ENCODE data around the gene DSC1.
"Not testable (repeated sequence)": the region's sequence is repeated elsewhere in the genome, so short reads cannot be mapped to it uniquely, and the experiment has no call there.

The DSC1 gene

DNA sequence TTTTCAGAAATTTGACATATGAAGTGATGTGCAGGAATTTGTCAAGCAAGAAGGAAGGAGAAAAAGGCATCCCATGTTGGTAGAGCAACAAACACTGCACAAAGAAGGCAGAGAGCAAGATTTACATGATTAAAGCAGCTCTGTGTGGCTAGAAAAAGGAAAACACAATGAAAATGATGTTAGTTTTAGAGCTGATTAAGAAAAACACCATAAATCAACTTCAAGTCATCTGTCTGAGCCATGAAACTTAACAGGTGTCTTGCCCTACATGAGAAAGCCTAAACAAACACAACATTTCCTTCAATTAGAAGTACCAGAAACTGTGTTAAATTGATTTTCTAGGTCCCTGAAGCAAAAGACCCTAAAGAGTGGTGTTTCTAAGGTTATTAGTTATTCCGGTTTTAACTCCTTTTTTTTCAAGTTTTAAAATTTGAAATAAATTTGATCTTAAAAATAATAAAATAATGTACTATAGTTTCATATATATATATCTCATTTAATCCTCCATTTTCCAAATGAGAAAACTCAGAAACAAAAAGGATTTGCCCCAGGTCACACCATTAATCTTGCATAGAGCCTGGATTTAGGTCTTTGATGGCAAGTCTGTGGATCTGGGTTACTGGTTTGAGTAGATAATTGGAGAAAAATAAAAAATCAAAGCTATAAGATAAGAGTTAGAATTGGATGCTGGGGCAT lies 8.6 kb upstream of the DSC1 start:
- no peak for DNase-seq

DNA sequence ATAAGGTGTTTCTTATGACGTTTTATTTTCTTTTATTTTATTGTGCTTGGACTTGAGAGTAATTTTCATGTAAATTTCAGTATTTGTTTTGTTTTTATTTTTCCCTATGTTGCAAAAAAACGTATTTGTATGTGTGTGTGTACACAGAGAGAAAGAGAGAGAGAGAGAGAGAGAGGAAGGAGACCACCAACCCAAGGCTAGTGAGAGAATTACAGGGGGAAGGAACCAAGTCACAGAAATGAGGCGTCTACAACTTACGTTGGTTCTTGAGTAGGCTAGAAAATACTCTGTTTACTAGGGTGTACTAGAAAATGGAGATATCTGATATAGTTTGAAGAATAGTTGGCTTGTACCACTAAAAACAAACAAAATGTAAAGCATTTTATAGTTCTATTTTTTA lies 7.7 kb upstream of the DSC1 start:
- DNase-seq: no peak

DNA sequence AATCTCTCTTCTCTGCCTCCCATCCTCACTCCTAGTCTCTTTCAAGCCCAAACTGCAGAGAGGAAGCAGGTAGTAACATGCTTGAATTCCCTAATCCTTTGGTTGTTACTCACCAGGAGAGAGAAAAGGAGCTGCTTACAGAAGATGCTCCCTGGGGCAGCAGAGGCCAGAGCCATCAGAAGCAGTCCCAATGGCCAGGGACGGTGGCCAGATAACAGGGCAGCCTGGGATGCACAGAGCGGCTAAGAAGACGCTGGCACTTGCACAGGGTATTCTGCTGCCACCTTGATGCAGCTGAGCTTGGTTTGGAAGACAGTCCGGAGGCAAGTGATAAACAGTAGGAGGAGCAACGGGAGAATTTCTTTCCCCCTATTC lies 250 bp downstream of the DSC1 start:
- DNase-seq: no peak

DNA sequence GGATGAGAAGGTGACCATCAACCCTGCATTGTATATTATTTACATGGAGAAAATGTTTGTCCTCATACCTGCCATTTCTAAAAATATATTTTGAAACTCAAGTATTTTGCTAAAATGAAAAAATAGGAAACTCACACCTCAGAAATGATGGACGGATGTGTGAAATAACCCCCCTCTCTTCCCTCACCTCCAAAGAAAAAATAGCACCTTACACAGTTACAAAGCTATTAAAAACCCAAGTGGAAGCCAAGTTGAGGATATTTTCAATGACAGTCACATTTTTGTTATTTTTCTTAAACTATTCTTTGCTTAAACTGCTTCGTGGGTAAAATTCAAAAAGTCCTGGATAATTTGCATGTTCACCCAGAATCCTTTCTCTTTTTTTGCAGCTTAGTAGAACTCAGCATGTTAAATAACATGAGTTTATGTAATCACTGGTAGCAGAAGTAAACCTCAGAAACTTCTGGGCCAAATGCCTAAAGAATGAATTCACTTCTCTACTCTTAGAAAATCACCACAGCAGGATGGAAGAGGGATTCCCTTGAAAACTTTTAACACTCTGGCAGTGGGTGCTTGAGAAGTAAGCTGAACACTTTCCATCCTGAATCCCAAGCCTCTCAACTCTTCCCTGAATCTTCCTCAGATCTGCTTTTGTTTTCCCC lies 768 bp downstream of the DSC1 start:
- DNase-seq: no peak

DNA sequence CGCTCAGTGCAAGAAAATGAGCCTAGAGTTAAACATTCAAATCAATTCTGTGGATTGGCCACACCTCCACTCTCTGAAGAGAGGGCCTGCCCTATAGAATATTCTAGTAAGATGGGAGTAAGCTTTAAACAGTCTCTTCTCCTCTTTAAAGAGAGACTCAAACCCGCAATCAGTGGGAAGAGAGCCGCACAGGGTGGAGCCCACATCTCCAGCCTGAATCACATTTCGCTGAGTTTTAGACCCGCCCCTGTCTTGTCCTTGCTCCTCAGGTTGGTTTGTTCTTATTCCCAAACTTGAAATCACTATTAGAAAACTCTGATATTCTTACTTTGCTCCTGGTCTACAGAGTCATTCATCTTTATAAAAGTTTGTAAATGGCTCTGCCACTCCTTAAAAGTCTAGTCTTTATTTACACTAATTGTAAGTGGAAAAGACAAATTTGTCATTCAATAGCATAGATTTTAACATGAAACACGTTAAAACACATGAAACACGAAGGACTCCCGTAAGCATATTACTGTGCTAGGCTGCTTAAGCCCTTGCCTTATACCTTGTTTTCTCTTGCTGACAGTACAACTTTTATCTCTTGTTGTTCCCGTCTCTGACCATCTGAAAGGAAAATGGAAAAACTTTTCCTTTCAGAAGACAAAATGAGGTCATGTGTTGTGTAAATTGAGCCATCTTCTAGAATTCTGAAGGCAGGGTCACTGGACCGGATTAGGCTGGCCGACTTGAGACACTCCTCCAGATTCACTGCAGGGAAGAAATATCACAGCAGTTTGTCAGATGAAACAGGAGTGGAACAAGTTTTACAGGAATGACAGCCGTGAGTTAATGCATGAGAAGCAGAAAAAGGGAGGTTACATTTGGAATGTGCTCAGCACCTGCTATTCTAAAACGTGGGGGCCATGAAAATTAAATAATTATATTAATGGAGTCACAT lies 5.6 kb downstream of the DSC1 start:
- DNase-seq: no peak

DNA sequence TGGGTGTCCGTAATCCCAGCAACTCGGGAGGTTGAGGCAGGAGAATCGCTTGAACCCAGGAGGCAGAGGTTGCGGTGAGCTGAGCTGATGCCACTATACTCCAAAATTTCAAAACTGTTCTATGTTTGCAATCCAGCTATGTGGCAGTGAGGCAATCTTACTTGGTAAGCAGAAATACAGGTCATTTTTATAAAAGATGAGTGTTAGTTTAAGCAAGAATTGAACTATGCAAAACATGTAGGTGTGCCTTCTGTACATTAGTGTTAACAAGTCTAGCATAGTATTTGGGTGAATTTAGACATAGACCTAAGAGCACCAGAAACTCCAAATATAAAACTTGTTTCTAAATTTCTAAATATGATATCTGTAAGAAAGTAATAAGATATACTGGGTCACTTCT lies 7.2 kb downstream of the DSC1 start:
- DNase-seq: no peak

DNA sequence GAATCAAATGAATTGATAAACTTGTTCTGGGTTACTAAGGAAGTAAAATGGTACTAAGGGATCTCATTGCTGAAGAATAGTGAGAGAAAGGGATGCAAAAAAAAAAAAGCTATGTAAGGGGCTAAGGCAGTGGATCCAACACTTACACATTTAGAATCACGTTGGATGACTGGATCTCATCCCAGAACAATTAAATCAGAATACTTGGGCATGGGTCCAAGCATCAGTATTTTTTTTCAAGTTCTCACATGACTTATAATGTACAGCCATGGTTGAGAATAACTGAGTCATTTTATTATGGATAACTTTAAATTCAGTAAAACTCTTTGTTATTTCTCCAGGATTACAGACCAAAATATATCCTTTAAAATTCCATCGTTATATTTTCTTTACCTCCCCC lies 8.5 kb downstream of the DSC1 start:
- no peak for DNase-seq

DNA sequence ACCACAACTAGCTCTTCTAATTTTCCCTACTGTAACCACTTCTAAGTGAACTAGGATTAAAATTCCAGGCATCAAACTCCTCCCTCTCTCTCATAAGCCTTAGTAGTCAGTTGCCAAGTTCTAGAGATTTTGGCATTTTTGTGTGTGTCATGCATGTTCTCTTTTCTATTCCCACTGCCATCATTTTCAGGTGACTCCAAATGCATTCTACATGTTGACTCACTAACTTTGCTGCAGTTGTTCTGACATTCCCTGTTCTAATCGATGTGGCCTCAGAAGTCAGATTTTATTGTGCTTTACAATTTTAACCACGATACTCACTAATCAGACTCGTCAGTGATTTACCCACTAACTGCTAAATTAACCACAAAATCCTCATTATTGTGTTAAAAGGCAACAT lies 13.3 kb downstream of the DSC1 start:
- DNase-seq: no peak

DNA sequence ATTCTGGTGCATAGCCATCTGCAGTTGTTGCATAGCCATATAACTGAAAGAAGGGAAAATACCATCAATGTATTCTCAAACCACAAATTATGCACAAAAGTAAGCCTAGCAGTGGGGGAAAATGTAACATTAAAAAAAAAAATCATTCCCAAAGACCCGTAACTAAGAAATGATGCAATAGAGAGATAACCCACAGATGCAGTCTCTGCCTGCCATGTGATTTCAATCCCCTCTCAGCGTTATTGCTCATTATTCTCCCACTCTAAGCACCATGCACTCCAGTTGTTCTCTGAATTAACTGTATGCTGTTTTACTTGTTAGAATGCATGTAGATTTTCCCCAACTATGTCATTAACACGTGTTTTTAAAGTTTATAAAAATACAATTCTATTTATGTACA lies 14.1 kb downstream of the DSC1 start:
- DNase-seq: no peak

DNA sequence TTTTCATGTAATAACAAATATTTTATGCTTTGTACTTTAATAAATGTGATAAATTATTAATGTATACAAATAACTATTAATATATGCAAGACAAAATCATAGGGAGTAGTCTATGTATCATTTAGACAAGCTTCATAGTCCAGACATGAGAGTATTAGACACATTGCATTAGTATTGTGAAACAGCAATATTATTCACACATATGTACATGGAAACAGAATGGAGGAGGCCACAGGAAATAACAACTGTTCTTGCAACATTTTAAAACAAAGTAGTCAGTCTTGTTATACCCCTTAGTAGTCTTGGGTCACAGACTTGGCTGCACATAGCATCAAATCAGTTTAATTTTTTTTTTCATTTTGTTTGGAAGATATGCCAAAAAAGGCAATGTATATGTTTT lies 15.8 kb downstream of the DSC1 start:
- DNase-seq: no peak

DNA sequence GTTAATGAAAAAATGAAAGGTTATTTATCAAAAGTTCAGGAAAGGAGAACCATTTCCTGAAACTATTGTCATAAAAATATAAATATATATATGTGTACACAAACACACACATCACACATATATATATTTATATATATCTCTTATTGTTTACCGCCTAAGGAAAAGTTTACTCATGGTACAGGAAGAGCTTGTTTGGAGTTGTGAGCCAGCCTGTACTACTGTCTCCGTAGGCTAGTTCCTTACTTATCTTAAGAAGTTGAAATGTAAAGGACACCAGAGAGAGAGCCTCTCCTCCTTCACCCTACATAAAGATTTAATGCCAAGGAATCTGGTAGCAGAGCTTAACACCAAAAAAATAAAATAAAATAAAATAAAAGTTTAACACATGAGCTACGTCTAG lies 19.6 kb downstream of the DSC1 start:
- no peak for DNase-seq

DNA sequence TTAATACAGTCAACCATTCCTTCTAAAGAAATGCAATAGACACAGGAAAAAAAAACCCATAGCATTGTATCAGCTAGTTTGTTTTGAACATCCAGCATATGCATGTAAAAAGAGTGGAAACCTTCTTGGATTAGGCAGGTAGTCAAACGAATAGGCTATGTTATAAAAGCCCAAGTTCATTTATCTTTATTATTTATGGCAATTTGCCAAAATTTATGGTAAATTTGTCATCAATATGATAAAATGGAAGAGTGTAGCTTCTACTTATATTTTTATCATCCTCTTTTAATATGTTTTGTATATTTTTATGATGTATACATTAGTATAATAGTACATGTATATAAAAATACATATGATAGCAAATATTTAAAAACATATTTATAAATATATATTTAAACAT lies 23.9 kb downstream of the DSC1 start:
- DNase-seq: no peak

DNA sequence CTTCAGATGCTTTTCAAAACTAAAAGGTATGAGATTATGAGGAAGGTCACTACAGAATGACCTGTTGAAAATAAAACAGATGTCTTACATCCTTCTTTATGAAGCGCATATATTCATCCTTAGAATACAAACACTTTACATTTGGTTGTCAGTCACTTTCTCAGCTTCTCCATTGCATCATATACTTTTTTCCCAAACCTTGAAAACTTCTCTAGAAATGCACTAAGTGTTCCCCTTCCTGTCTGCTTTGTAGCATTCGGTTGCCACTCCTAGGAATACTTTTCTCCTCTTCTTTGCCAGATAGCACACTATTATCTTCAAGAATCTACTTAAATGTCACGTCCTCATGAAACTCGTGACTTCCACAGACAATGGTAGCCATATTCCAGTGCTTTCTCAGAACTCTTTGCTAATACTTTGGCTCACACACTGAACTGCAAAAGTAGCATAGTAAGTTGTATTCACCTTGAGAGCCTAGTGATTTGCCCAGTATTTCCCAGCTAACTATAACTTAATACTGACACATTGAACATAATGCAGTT lies 27.6 kb downstream of the DSC1 start:
- DNase-seq: no peak

DNA sequence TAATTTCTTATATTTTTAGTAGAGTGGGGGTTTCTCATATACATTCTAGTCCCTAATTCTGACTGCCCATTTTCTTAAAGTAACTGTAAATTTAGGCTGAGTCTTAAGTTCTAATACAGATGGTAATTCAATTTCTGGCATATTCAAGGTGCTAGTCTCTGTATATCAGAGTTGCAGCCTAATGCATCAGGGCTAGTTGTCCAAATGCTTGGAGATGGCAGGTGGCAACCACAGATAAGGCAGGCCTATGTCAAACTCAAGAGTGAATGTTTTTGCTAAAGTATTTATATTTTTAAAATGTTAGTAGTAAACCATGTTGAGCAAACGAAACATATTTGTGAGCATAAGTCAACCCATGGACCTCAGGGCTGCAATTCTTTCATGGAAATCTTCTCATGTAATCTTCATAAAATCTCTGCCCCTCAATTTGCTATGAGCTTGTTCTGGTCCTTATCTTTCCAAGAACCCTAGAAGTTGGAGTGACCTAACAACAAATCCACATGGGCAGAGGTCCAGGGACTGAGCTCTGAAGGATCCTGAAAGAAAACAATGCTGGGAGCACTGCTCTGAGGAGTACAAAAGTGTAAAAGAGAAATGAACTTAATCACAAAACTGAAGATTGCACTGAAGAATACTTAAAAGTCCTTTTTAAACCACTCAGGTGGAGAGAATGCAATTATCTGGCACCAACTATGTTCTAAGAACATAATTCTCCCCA lies 33.1 kb downstream of the DSC1 start:
- no peak for DNase-seq

DNA sequence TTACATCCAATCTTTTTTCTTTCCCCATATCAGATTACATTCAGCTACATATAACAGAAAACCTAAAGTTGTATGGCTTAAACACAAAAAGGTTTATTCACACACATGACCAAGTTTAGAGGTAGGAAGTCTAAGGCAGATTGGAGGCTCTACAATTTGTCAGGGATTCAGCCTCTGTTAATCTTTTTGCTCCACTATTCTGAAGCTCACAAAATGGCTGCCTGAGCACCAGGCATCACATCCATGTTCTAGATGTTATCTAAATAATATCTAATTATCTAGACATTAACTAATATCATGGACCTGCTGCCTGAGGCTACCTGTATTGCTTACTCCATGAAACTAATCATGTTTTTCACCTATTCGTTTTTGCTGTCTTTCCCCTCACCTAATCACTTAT lies 36.8 kb downstream of the DSC1 start:
- no peak for DNase-seq

DNA sequence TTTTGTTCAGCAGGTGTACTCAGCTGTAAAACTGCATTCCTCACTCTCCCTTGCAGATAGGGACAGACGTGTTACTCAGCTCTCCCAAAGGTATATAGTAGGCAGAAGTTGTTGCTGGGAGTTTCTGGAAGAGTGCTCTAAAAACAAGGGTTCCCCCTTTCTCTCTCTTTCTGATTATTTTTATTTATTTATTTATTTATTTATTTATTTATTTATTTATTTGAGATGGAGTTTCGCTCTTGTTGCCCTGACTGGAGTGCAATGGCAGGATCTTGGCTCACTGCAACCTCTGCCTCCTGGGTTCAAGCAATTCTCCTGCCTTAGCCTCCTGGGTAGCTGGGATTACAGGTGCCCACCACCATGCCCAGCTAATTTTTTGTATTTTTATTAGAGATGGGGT lies 39.5 kb downstream of the DSC1 start:
- not testable (repeated sequence) for DNase-seq

DNA sequence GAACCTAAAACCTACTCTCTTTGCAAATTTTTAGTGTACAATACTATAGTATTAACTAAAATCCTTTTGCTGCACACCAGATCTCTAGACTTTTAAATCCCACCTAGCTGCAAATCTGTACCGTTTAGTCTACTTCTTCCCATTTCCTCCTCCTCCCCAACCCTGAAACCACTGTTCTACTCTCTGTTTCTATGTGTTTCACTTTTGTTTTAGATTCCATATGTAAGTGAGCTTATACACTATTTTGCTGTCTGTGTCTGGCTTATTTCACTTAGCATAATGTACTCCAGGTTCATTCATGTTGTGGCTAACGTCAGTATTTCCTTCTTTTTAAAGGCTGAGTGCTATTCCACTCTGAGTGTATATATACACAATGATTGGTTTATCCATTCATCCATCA lies 42.1 kb downstream of the DSC1 start:
- no peak for DNase-seq

DNA sequence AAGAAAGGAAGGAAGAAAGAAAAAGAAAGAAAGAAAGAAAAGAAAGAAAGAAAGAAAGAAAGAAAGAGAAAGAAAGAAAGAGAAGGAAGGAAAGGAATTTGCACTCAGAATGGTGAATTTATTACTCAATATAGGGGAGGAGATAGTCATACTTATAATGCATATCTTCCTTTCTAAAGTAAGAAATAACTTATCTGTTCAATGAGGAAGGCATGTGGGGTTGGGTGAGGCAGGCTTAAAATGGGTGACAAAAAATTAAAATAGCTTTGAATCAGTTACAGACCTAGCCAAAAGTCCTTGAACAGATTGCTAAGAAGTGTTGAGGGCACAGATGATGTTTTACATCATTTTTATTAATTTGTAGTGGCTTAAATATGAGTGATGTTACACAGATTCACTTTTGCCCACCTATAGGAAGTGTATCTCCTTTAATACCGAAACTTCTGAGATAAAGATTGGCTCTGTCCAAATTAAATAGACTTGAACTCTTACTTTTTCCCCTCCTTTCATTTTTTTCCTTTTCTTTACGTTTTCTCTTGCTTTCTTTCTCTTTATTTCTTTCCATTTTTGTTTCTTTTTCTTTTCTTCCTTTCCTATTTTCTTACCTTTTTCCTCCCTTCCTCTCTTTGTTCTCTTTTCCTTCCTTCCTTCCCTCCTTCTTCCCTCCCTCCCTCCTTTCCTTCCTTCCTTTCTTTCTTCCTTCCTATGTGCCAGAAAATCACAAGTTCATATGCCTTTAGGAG lies 45.6 kb downstream of the DSC1 start:
- no peak for DNase-seq

DNA sequence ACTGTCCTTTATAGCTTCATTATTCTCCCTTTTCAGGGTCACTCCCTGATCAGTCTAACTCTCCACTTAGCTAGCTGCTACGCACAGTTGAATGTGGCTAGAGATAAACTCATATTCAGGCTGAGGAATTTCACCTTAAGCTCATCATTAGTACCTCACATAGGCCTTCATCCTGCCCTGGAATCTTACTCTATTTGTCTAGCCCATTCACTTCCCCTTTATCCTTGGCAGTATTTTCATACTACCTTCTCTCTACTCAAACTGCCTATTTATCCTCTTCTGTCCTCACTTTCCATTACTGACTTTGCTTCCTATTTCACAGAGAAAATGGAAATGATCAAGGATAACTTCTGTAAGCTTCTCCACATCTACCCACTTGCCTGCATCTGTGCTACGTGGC lies 49.9 kb downstream of the DSC1 start:
- no peak for DNase-seq

DNA sequence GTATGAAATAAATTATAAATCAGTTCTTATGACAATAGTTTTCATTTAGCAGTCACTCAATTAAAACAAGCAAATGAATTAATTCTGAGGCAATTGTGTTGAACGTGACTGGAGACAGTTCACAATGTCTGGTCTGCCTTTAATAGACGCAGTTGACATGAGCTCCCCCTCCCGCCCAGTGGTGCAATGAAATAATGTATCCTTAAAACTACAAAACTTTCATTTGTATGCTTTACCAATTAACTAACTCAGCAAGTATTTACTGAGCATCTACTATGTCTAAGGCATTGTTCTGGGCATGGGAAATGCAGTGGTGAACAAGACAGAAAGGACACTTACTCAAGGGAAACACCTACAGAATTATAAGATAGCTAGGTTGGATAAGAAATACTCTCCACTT lies 56.9 kb downstream of the DSC1 start:
- no peak for DNase-seq

DNA sequence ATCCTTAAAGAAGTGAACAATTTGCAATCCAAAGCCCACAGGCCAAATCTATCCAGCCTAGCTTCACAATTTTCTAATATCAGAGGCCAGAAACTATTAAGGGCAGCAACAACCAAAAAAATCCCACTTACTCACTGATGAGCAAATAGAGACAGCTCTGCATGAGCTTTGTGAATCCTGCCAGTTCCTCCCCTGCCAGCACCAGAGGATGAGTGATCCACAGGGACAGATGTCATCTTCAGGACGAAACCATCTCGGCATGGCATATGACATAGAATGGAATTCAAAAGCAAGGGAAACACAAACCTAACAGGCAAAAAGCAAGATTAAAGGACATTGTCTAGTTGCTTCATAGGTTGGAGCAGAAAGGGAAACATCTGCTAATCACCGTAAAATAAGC lies 58.2 kb downstream of the DSC1 start:
- no peak for DNase-seq

DNA sequence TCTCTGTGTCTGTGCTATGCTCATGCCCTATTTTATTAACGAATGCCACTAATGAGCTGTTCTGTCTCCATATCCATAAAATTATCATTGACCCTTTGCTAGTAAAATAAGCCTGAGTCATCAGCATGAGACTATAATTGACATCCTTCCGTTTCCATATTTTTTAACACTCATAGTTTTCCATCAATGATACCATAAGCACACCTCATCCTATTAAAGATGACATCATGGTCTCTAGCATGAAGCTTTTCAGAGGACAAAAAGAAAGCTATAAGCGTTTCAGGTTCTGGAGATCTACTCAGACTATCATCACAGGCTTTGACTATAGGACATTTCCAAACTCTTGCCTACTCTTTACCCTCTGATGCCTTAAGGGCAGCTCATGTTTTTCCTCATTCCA lies 59.2 kb downstream of the DSC1 start:
- no peak for DNase-seq

Measured in stimulated activated CD4-positive, alpha-beta T cell treated with anti-CD3 and anti-CD28 coated beads, Interleukin-4, amount 100 ng/mL, for 1 hour (primary cell).